Measurements from ENCODE around the gene RUNX1. TPM values are rescaled to one million over a fixed set of nuclear protein-coding genes. Genes with fewer than 3 reads are reported as not detected.
"Not testable (repeated sequence)": the region's sequence is repeated elsewhere in the genome, so short reads cannot be mapped to it uniquely, and the experiment has no call there.

RUNX1 gene
- polyA plus RNA-seq, 1 of the 3 experiments (the other 2 are of a cell fraction), result 17.1 TPM

GRCh38 chr21:34968414-34969333, 80.4 kb downstream of the RUNX1 start:
- Histone ChIP-seq H3K4me3 (ENCODE audit: low read depth in 2 of 2, low read length in 1 of 2) (no peak overlapping the region), H3K9ac (no peak overlapping the region), H3K9me2 (no peaks in the 10 kb centered on the region), H3K27ac (ENCODE audit: low read depth in 2 of 2, low read length in 1 of 2) (no peak overlapping the region), H3K27me3 (ENCODE audit: insufficient read depth) (no peaks in the 10 kb centered on the region), H2AFZ (ENCODE audit: low read depth) (no peak overlapping the region), H3F3A (replicated peaks; ENCODE audit: insufficient read depth) (no peaks in the 10 kb centered on the region), H3K36me3 (replicated peaks in 1 of 2; ENCODE audit: control insufficient read depth in 1 of 2, insufficient read depth in 2 of 2, low read length in 1 of 2) (no peaks in the 10 kb centered on the region), H3K9me3 (no peaks in the 10 kb centered on the region), H3K4me2 (no peak overlapping the region), H4K20me1 (ENCODE audit: insufficient read depth) (no peaks in the 10 kb centered on the region), H3K4me1 (ENCODE audit: control insufficient read depth in 1 of 2, insufficient read depth in 2 of 2, low read depth in 1 of 2, low read length in 1 of 2) (0 out of 4 replicates have a peak, but pooled peaks cover 0 to 5% of the 10 kb centered on the region in 2 experiments), H3K79me2 (ENCODE audit: insufficient read depth) (no peaks in the 10 kb centered on the region)
- POLR2A ChIA-PET, result no interaction called here
- CTCF ChIA-PET, result no interaction called here
- WGBS (ENCODE audit: low lambda C conversion rate), result 89% methylated on average over 12 of the region's 13 CpGs
- TF ChIP-seq EP300 (IDR thresholded peaks at IDR 0.05; ENCODE audit: borderline replicate concordance in 1 of 2, low read depth in 1 of 2, low read length in 1 of 2), result no peak
- no peak for DNase-seq

DNA sequence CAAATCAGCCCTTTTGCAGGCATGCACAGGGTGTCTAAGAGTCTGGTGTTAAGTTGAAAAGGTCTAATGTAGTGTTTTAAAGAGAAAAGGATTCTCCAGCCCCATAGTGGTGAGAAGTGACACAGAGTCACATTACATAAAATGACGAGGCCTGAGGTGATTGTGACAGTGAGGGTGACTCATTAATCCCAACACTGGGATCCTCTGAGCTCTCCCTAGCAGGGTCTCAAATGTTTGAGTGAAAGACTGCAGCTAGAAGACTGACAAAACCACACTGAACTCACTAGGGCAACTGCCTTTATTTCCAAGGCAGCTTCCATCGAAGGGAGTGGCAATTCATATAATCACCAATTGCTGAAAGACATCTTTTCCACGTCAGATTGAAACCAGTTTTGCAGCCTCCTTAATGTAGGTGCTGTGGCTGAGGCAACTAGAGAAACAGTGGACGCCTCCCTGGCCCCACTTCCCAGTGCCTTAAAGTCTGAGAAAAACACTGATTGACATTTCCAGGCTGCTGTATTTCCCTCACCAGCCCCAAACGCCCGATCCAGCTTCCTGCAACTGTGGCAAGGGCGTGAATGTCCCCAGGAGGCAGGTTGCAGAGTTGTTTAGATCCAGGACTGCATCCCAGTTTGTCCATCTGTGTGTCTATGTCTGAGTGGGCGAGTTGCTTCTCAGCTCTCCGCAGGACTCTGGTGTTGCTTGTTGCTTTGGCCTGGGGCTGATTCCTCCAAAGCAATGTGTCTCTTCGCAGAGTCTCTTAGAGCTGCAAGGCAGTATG, 81.4 kb downstream of the RUNX1 start:
- H3K9ac ChIP-seq, result no peak overlapping the region
- no peaks in the 10 kb centered on the region for H3K9me3 ChIP-seq
- TF ChIP-seq TCF12 (IDR thresholded peaks at IDR 0.05), result no peak
- no peak for TF ChIP-seq YY1 (IDR thresholded peaks at IDR 0.05; ENCODE audit: low read depth)
- TF ChIP-seq PBX3 (IDR thresholded peaks at IDR 0.05), result no peak
- no peak for TF ChIP-seq FOSL2 (IDR thresholded peaks at IDR 0.05; ENCODE audit: borderline replicate concordance, low read depth)
- TF ChIP-seq SMC3 (IDR thresholded peaks at IDR 0.05; ENCODE audit: low read depth, low read length), result no peak
- no peak for TF ChIP-seq GATA2 (CRISPR knock-in tag; IDR thresholded peaks at IDR 0.05)
- TF ChIP-seq MAX (IDR thresholded peaks at IDR 0.05; ENCODE audit: low read depth), result no peak
- no peak for TF ChIP-seq MXI1 (IDR thresholded peaks at IDR 0.05; ENCODE audit: low read depth, low read length)
- TF ChIP-seq JUND (IDR thresholded peaks at IDR 0.05), result no peak
- no peak for TF ChIP-seq TEAD4 (IDR thresholded peaks at IDR 0.05; ENCODE audit: borderline replicate concordance, insufficient read depth)
- TF ChIP-seq EP300 (IDR thresholded peaks at IDR 0.05; ENCODE audit: borderline replicate concordance in 1 of 2, low read depth in 1 of 2, low read length in 1 of 2), result no peak
- no peak for TF ChIP-seq GABPA (IDR thresholded peaks at IDR 0.05; ENCODE audit: low read depth)
- TF ChIP-seq, protein P1, sequence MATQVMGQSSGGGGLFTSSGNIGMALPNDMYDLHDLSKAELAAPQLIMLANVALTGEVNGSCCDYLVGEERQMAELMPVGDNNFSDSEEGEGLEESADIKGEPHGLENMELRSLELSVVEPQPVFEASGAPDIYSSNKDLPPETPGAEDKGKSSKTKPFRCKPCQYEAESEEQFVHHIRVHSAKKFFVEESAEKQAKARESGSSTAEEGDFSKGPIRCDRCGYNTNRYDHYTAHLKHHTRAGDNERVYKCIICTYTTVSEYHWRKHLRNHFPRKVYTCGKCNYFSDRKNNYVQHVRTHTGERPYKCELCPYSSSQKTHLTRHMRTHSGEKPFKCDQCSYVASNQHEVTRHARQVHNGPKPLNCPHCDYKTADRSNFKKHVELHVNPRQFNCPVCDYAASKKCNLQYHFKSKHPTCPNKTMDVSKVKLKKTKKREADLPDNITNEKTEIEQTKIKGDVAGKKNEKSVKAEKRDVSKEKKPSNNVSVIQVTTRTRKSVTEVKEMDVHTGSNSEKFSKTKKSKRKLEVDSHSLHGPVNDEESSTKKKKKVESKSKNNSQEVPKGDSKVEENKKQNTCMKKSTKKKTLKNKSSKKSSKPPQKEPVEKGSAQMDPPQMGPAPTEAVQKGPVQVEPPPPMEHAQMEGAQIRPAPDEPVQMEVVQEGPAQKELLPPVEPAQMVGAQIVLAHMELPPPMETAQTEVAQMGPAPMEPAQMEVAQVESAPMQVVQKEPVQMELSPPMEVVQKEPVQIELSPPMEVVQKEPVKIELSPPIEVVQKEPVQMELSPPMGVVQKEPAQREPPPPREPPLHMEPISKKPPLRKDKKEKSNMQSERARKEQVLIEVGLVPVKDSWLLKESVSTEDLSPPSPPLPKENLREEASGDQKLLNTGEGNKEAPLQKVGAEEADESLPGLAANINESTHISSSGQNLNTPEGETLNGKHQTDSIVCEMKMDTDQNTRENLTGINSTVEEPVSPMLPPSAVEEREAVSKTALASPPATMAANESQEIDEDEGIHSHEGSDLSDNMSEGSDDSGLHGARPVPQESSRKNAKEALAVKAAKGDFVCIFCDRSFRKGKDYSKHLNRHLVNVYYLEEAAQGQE (IDR thresholded peaks at IDR 0.05; ENCODE audit: low read depth, low read length), result no peak
- TF ChIP-seq MEF2A (IDR thresholded peaks at IDR 0.05; ENCODE audit: borderline replicate concordance, low read depth), result no peak
- no peak for TF ChIP-seq NFIC (IDR thresholded peaks at IDR 0.05; ENCODE audit: borderline replicate concordance)
- no peak for TF ChIP-seq NRF1 (IDR thresholded peaks at IDR 0.05; ENCODE audit: low read depth, low read length)
- no peaks in the 10 kb centered on the region for H3K9me2 ChIP-seq
- H4K20me1 ChIP-seq (ENCODE audit: insufficient read depth), result no peaks in the 10 kb centered on the region
- no peak for DNase-seq
- no peaks in the 10 kb centered on the region for H3K36me3 ChIP-seq (replicated peaks in 1 of 2; ENCODE audit: control insufficient read depth in 1 of 2, insufficient read depth in 2 of 2, low read length in 1 of 2)
- H3K27me3 ChIP-seq (ENCODE audit: insufficient read depth), result no peaks in the 10 kb centered on the region
- ChIA-PET POLR2A (no interaction called here), CTCF (no interaction called here)
- no peak overlapping the region for H3K4me3 ChIP-seq (ENCODE audit: low read depth in 2 of 2, low read length in 1 of 2)
- no peak overlapping the region for H3K4me2 ChIP-seq
- no peak overlapping the region for H3K27ac ChIP-seq (ENCODE audit: low read depth in 2 of 2, low read length in 1 of 2)
- H3F3A ChIP-seq (replicated peaks; ENCODE audit: insufficient read depth), result no peaks in the 10 kb centered on the region
- H3K79me2 ChIP-seq (ENCODE audit: insufficient read depth), result no peaks in the 10 kb centered on the region
- H3K4me1 ChIP-seq (ENCODE audit: control insufficient read depth in 1 of 2, insufficient read depth in 2 of 2, low read depth in 1 of 2, low read length in 1 of 2), result 0 out of 4 replicates have a peak, but pooled peaks cover 0 to 5% of the 10 kb centered on the region in 2 experiments
- 86% methylated on average over 8 of the region's 10 CpGs for whole genome bisulfite sequencing (ENCODE audit: low lambda C conversion rate)
- H2AFZ ChIP-seq (ENCODE audit: low read depth), result no peak overlapping the region

DNA sequence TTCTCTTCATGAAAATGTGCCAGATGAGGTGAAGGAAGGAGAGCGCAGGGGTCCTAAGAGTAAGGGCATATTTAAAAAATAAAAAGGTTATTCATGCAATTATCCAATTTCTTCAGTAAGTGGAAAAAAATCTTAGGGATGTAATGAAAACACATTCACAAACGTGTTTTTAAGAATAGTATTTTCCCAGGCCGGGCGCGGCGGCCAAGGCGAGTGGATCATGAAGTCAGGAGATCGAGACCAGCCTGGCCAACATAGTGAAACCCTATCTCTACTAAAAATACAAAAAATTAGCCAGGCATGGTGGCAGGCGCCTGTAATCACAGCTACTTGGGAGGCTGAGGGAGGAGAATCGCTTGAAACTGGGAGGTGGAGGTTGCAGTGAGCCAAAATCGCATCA, 82.2 kb downstream of the RUNX1 start:
- H3K36me3 ChIP-seq (replicated peaks in 1 of 2; ENCODE audit: control insufficient read depth in 1 of 2, insufficient read depth in 2 of 2, low read length in 1 of 2); H3K9me3 ChIP-seq; POLR2A ChIA-PET; H3K27me3 ChIP-seq (ENCODE audit: insufficient read depth); H3K79me2 ChIP-seq (ENCODE audit: insufficient read depth); H2AFZ ChIP-seq (ENCODE audit: low read depth); DNase-seq; H3F3A ChIP-seq (replicated peaks; ENCODE audit: insufficient read depth); H3K4me3 ChIP-seq (ENCODE audit: low read depth in 2 of 2, low read length in 1 of 2); H3K9me2 ChIP-seq; H4K20me1 ChIP-seq (ENCODE audit: insufficient read depth); H3K4me2 ChIP-seq; H3K4me1 ChIP-seq (ENCODE audit: control insufficient read depth in 1 of 2, insufficient read depth in 2 of 2, low read depth in 1 of 2, low read length in 1 of 2); H3K9ac ChIP-seq; H3K27ac ChIP-seq (ENCODE audit: low read depth in 2 of 2, low read length in 1 of 2): not testable (repeated sequence)
- 91% methylated on average over 11 of the region's 11 CpGs for WGBS (ENCODE audit: low lambda C conversion rate)
- CTCF ChIA-PET, result interaction anchor here (0.6 kb wide), 1 partner anchor 11 kb away, joined by 3 read pairs; no protein-coding TSS in a partner anchor
